GM23338 (cell line): ENCODE measurements around the gene COL2A1. TPM values are rescaled to one million over a fixed set of nuclear protein-coding genes. Genes with fewer than 3 reads are reported as not detected.

Source experiments
- ATAC-seq: fragments of 200-7000 bp; cut with Tn5 transposase; 3 replicates; pipeline ENCODE4 v1.9.1; 2020
- DNase-seq: peaks from one replicate; pipeline ENCODE4 v3.0.0-alpha.2; 2015; ENCODE audit warnings: low spot score
- H2AFZ ChIP-seq: fragments of 200-600 bp; sonication (generic); 2 replicates; pipeline ENCODE4 v1.8.0; 2016; ENCODE audit warnings: antibody characterized with exemption, mild to moderate bottlenecking, moderate library complexity
- H3F3A ChIP-seq: fragments of 200-600 bp; sonication (generic); replicated peaks from 2 replicates; pipeline ENCODE4 v1.8.0; 2017; ENCODE audit warnings: antibody characterized with exemption, mixed run types, low read depth
- H3K27ac ChIP-seq: fragments of 200-600 bp; sonication (generic); 2 replicates; pipeline ENCODE4 v1.6.1; 2016; ENCODE audit warnings: low read depth
- H3K27me3 ChIP-seq: fragments of 200-600 bp; sonication (generic); 2 replicates; pipeline ENCODE4 v1.8.0; 2016; ENCODE audit warnings: mild to moderate bottlenecking, mixed run types, moderate library complexity; ENCODE audit not compliant: insufficient read depth
- H3K36me3 ChIP-seq: fragments of 200-600 bp; sonication (generic); 2 replicates; pipeline ENCODE4 v1.8.0; 2016; ENCODE audit warnings: mild to moderate bottlenecking; ENCODE audit not compliant: insufficient read depth
- H3K4me1 ChIP-seq: fragments of 200-600 bp; sonication (generic); 2 replicates; pipeline ENCODE4 v1.8.0; 2016; ENCODE audit warnings: mild to moderate bottlenecking, moderate library complexity; ENCODE audit not compliant: insufficient read depth
- H3K4me2 ChIP-seq: fragments of 200-600 bp; sonication (generic); 2 replicates; pipeline ENCODE4 v1.7.1; 2017; ENCODE audit warnings: mixed run types
- H3K4me3 ChIP-seq: fragments of 200-600 bp; sonication (generic); 2 replicates; pipeline ENCODE4 v1.6.1; 2016; ENCODE audit warnings: mixed run types
- H3K79me2 ChIP-seq: fragments of 200-600 bp; sonication (generic); replicated peaks from 2 replicates; pipeline ENCODE4 v1.8.0; 2017; ENCODE audit warnings: mild to moderate bottlenecking; ENCODE audit not compliant: insufficient read depth
- H3K9me2 ChIP-seq: fragments of 200-600 bp; sonication (generic); 2 replicates; pipeline ENCODE4 v1.8.0; 2017; ENCODE audit not compliant: insufficient read depth
- H4K20me1 ChIP-seq: fragments of 200-600 bp; sonication (generic); replicated peaks from 2 replicates; pipeline ENCODE4 v1.8.0; 2017; ENCODE audit warnings: mild to moderate bottlenecking; ENCODE audit not compliant: insufficient read depth
- H3K27ac Mint-ChIP-seq: 2 replicates; pipeline ENCODE4 v1.8.0; 2020; ENCODE audit warnings: inconsistent platforms, mild to moderate bottlenecking, moderate library complexity, mixed read lengths
- H3K27me3 Mint-ChIP-seq: 3 replicates; pipeline ENCODE4 v1.8.0; 2022; ENCODE audit warnings: low read depth, mild to moderate bottlenecking, moderate library complexity, mixed read lengths, inconsistent platforms; ENCODE audit not compliant: insufficient read depth, poor library complexity
- H3K36me3 Mint-ChIP-seq: 3 replicates; pipeline ENCODE4 v1.8.0; 2021; ENCODE audit warnings: low read depth, mild to moderate bottlenecking, inconsistent platforms, moderate library complexity, mixed read lengths
- H3K4me1 Mint-ChIP-seq: 3 replicates; pipeline ENCODE4 v1.8.0; 2020; ENCODE audit warnings: mild to moderate bottlenecking, inconsistent platforms, mixed read lengths
- H3K4me3 Mint-ChIP-seq: 3 replicates; pipeline ENCODE4 v1.8.0; 2021; ENCODE audit warnings: moderate library complexity, mild to moderate bottlenecking, inconsistent platforms, mixed read lengths
- H3K9me3 Mint-ChIP-seq: 3 replicates; pipeline ENCODE4 v1.8.0; 2020; ENCODE audit warnings: moderate library complexity, mild to moderate bottlenecking, inconsistent platforms, mixed read lengths
- CREB1 ChIP-seq: fragments of 250-450 bp; sonication (Bioruptor Pico); IDR thresholded peaks from 2 replicates; pipeline ENCODE4 v1.5.0; 2020; ENCODE audit warnings: low read depth, mild to moderate bottlenecking, moderate library complexity
- CTCF ChIP-seq, 2 experiments: fragments of 200-600 bp in 1 of 2; sonication (generic) in 1 of 2; conservative IDR thresholded peaks; 2 replicates each; pipeline versions ENCODE4 v1.5.1 to v1.6.1; 2016 to 2017; ENCODE audit warnings: antibody characterized with exemption in 2 of 2, low read depth in 2 of 2, mild to moderate bottlenecking in 2 of 2, moderate library complexity in 1 of 2
- EZH2phosphoT487 ChIP-seq: fragments of 200-600 bp; sonication (generic); IDR thresholded peaks from one replicate; pipeline ENCODE4 v1.8.1; 2018; ENCODE audit warnings: antibody characterized with exemption; ENCODE audit not compliant: unreplicated experiment
- POLR2AphosphoS5 ChIP-seq: IDR thresholded peaks from 2 replicates; pipeline ENCODE4 v1.6.1; 2016; ENCODE audit warnings: antibody characterized with exemption, low read depth
- ZNF331 ChIP-seq: fragments of 250-450 bp; sonication (Bioruptor Pico); IDR thresholded peaks from 2 replicates; pipeline ENCODE4 v1.5.0; 2020; ENCODE audit warnings: low read depth, mild to moderate bottlenecking, moderate library complexity
- polyA plus RNA-seq: library from polyadenylated mRNA; unstranded; fragments of >200 nt; fragmentation: Nextera tagmentation; extraction: Ambion mirVana; gene quantifications from 2 replicates; pipeline ENCODE4 v1.2.1, GENCODE V29; 2016
- total RNA-seq: library from RNA; depleted of rRNA; stranded (reverse); fragments of >200 nt; shearing (Covaris generic); gene quantifications from 2 replicates; pipeline ENCODE4 v1.2.3, GENCODE V29; 2014
- TF ChIP-seq, protein P1 (sequence below): fragments of 250-450 bp; sonication (Bioruptor Pico); IDR thresholded peaks from 2 replicates; pipeline ENCODE4 v1.5.0; 2020; ENCODE audit warnings: mild to moderate bottlenecking, moderate library complexity

COL2A1 gene
- total and polyA plus RNA-seq, 2 experiments from 2014 or later: 7.0 to 24.6 TPM

DNA sequence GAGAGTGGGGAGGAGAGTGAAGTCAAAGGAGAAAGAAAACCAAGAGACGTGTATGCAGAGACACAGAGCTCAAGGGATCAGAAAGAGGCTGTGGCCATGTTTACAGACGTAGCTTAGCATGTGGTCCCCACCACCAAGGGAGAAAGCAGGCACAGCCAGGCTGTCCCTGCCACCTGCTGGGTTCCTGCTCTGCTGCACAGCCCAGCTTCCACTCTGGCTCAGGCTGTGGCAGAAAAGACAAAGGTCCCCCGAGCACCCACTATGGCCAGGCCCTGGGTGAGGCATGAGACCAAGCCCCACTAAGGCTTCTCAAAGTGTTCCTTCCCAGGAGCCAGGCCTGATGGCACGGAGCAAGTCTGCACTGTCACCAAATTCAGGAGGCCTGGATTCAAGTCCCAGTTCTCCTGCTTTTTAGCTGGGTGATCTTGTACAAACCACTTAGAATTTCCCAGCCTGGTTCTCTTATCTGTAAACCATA is 25.9 kb upstream of the COL2A1 start (continued):
- TF ChIP-seq, protein P1, sequence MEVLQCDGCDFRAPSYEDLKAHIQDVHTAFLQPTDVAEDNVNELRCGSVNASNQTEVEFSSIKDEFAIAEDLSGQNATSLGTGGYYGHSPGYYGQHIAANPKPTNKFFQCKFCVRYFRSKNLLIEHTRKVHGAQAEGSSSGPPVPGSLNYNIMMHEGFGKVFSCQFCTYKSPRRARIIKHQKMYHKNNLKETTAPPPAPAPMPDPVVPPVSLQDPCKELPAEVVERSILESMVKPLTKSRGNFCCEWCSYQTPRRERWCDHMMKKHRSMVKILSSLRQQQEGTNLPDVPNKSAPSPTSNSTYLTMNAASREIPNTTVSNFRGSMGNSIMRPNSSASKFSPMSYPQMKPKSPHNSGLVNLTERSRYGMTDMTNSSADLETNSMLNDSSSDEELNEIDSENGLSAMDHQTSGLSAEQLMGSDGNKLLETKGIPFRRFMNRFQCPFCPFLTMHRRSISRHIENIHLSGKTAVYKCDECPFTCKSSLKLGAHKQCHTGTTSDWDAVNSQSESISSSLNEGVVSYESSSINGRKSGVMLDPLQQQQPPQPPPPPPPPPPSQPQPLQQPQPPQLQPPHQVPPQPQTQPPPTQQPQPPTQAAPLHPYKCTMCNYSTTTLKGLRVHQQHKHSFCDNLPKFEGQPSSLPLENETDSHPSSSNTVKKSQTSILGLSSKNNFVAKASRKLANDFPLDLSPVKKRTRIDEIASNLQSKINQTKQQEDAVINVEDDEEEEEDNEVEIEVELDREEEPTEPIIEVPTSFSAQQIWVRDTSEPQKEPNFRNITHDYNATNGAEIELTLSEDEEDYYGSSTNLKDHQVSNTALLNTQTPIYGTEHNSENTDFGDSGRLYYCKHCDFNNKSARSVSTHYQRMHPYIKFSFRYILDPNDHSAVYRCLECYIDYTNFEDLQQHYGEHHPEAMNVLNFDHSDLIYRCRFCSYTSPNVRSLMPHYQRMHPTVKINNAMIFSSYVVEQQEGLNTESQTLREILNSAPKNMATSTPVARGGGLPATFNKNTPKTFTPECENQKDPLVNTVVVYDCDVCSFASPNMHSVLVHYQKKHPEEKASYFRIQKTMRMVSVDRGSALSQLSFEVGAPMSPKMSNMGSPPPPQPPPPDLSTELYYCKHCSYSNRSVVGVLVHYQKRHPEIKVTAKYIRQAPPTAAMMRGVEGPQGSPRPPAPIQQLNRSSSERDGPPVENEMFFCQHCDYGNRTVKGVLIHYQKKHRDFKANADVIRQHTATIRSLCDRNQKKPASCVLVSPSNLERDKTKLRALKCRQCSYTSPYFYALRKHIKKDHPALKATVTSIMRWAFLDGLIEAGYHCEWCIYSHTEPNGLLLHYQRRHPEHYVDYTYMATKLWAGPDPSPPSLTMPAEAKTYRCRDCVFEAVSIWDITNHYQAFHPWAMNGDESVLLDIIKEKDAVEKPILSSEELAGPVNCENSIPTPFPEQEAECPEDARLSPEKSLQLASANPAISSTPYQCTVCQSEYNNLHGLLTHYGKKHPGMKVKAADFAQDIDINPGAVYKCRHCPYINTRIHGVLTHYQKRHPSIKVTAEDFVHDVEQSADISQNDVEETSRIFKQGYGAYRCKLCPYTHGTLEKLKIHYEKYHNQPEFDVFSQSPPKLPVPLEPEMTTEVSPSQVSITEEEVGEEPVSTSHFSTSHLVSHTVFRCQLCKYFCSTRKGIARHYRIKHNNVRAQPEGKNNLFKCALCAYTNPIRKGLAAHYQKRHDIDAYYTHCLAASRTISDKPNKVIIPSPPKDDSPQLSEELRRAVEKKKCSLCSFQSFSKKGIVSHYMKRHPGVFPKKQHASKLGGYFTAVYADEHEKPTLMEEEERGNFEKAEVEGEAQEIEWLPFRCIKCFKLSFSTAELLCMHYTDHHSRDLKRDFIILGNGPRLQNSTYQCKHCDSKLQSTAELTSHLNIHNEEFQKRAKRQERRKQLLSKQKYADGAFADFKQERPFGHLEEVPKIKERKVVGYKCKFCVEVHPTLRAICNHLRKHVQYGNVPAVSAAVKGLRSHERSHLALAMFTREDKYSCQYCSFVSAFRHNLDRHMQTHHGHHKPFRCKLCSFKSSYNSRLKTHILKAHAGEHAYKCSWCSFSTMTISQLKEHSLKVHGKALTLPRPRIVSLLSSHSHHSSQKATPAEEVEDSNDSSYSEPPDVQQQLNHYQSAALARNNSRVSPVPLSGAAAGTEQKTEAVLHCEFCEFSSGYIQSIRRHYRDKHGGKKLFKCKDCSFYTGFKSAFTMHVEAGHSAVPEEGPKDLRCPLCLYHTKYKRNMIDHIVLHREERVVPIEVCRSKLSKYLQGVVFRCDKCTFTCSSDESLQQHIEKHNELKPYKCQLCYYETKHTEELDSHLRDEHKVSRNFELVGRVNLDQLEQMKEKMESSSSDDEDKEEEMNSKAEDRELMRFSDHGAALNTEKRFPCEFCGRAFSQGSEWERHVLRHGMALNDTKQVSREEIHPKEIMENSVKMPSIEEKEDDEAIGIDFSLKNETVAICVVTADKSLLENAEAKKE (CRISPR knock-in tag): no peak
- TF ChIP-seq POLR2AphosphoS5: no peak
- no peak for TF ChIP-seq CREB1 (CRISPR knock-in tag)

DNA sequence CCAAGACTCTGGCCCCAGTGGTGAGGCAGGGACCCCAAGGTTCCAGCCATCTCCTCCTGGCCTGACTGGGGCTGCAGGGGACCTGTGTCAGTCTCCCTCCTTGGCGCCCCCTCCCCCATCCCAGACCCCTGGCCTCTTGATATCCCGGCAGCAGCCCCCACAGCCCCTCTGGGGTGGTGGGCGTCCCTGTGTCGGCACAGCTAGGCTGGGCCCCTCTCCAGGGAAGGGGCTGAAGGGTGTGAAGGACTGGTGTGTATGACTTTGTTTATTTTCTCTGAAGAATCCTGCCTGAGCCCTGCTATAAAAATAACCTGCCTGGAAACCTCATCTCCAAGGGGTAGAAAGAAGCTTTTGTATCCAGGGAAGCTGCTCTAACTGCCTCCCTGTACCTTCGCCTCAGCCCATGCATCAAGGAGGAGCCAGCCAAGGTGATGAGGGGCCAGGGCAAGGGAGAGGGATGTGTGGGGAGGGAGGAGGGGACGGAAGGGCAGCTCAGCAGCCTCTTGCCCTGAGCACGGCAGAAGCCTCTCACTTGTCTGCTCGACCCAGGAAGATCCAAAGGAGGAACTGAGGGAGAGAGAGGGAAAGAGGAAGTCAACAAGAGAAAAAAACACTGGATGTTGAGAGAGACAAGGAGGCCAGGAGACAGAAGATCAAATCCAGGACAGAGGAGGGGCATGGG is 25.4 kb upstream of the COL2A1 start:
- peaks cover 8% of the 10 kb centered on the region for H4K20me1 ChIP-seq
- no peaks in the 10 kb centered on the region for H3K36me3 Mint-ChIP-seq
- no peaks in the 10 kb centered on the region for H3K9me3 Mint-ChIP-seq
- H3K4me1 ChIP-seq: peaks cover 7% of the 10 kb centered on the region; the same call in 1 of the 2 replicates
- H3K27me3 Mint-ChIP-seq: peaks cover 88% of the 10 kb centered on the region
- DNase-seq: no peak
- no peak overlapping the region for H3K4me3 ChIP-seq
- peaks cover 100% of the 10 kb centered on the region for H3K27me3 ChIP-seq
- H2AFZ ChIP-seq: no peak overlapping the region
- H3K4me1 Mint-ChIP-seq: peaks cover 20% of the 10 kb centered on the region; the same call in 2 of the 3 replicates
- no peak overlapping the region for H3K4me3 Mint-ChIP-seq
- H3F3A ChIP-seq: no peaks in the 10 kb centered on the region
- H3K27ac Mint-ChIP-seq: no peak overlapping the region
- H3K36me3 ChIP-seq: no peaks in the 10 kb centered on the region
- H3K4me2 ChIP-seq: 0 out of 2 replicates have a peak overlapping the region, but pooled peaks have one; percentile 14
- no peaks in the 10 kb centered on the region for H3K9me2 ChIP-seq
- H3K79me2 ChIP-seq: no peaks in the 10 kb centered on the region
- ATAC-seq: peak; percentile 51
- H3K27ac ChIP-seq: no peak overlapping the region
- TF ChIP-seq POLR2AphosphoS5 (no peak), ZNF331 (CRISPR knock-in tag) (no peak), CTCF (conservative IDR thresholded peaks at IDR 0.05; ENCODE audit: low read depth in 2 of 2) (no peak), CREB1 (CRISPR knock-in tag) (no peak), EZH2phosphoT487 (no peak)
- TF ChIP-seq, protein P1 (CRISPR knock-in tag): no peak
